Measurements from ENCODE around the gene PLXNB2.
"Not testable (repeated sequence)": the region's sequence is repeated elsewhere in the genome, so short reads cannot be mapped to it uniquely, and the experiment has no call there.

The PLXNB2 gene

GRCh38 chr22:50326225-50326955, 18.9 kb upstream of the PLXNB2 start:
- no peak for DNase-seq

DNA sequence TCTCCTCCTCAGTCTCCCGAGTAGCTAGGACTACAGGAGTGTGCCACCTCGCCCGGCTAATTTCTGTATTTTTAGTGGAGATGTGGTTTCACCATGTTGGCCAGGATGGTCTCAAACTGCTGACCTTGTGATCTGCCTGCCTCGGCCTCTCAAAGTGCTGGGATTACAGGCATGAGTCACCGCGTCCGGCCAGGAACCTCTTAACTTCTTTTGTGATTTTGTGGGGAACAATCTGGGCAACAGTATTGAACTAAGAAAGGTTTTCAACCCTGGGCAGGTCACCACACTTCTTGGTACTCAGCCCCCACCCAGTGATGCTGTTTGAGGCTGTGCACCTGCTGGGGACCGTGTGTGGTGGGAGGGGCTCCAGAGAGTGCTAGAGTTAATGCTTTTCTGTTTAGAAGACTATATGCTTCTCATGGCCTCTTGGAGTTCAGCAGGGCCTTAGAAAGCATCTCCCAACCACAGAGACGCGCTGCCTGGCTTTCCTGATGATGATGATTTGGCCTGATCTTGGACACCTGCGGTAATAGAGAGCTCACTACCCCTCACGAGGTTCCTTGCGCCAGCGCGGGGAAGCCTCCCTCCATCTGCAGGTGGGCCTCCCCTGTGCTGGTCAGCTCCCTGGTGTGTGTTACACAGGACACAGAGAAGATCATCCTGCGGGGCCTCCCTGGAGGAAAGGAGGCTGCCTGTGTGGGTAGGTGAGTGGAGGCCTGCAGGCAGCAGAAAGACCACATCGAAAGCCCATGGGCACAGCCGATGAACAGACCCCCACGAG, 18.2 kb upstream of the PLXNB2 start:
- DNase-seq: no peak

DNA sequence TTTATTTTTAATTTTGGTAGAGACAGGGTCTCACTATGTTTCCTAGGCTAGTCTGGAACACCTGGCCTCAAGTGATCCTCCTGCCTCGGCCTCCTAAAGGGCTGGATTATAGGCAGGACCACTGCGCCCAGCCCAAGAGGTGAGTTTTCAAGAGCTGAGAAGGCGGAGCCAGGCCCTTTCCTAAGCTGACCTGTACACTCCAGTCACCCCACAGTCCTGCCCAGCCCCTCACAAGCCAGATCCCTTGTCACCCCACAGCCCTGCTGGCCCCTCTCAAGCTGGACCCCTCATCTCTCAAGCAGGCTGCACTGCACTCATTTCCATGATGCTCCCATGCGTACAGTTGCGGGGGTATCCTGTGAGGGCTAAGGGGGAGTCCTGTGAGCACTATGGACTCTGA, 16.5 kb upstream of the PLXNB2 start:
- DNase-seq: no peak

DNA sequence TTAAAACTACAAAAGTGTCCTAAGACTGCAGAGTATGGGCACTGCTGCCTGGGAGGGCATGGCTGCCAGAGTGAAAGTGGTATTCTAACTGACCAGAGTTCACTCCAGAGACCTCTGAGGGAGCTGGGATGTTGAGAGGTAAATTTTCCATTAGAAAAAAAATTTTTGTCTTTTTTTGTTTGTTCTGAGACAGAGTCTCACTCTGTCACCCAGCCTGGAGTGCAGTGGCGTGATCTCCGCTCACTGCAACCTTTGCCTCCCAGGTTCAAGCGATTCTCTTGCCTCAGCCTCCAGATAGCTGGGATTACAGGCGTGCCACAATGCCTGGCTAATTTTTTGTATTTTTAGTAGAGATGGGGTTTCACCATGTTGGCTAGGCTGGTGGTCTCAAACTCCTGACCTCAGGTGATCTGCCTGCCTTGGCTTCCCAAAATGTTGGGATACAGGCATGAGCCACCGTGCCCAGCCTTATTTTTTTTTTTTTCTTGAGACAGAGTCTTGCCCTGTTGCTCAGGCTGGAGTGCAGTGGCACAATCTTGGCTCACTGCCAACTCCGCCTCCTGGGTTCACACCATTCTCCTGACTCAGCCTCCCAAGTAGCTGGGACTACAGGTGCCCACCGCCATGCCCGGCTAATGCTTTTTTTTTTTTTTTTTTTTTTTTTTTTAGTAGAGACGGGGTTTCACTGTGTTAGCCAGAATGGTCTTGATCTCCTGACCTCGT, 15.1 kb upstream of the PLXNB2 start:
- DNase-seq: not testable (repeated sequence)

GRCh38 chr22:50320671-50321325, 13.4 kb upstream of the PLXNB2 start:
- DNase-seq: no peak

GRCh38 chr22:50320116-50320515, 12.7 kb upstream of the PLXNB2 start:
- DNase-seq: no peak

DNA sequence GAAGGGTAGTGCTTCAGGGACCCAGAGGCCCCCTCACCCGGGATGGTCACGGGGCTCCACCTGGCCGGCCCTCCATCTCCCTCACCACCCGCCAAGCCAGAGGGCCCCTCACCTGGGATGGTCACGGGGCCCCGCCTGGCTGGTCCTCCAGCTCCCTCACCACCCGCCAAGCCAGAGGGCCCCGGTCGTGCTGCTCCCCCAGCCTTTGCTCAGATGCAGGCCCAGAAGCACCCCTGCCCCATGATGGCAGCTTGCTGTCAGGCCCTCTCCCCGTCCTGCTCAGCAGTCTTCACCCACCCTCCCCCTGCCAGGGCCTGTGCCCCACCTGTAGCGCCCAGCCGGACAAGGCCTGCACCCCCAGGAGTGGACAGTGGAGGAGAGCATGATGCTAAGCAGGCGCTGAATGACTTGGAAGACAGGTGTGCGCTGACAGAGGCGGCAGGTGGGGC, 12.1 kb upstream of the PLXNB2 start:
- DNase-seq: no peak

- no peak for DNase-seq
These were observed 11.4 kb upstream of the PLXNB2 start for GRCh38 chr22:50318698-50319411.

GRCh38 chr22:50318356-50318697, 10.9 kb upstream of the PLXNB2 start:
- no peak for DNase-seq

DNA sequence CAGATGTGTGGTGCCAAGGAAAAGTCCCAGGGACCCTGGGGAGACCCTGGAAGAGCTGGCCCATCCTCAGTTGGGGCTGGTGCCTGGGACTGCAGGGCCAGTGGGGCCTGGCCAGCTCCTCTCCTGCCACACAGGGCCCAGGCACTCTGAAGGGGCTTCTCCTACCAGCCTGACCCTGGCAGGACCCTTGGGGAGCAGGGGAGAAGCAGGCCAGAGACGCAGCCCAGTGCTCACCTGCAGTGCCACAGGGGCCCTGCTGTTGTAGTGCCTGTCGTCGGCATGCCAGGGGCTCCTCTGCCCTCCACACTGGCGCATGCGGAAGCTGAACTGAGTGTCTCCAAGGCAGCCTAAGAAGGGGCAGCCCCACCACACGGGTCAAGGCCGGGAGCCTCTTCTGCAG, 10.2 kb upstream of the PLXNB2 start:
- no peak for DNase-seq

- no peak for DNase-seq
These were observed 9.7 kb upstream of the PLXNB2 start for GRCh38 chr22:50317178-50317577.

DNA sequence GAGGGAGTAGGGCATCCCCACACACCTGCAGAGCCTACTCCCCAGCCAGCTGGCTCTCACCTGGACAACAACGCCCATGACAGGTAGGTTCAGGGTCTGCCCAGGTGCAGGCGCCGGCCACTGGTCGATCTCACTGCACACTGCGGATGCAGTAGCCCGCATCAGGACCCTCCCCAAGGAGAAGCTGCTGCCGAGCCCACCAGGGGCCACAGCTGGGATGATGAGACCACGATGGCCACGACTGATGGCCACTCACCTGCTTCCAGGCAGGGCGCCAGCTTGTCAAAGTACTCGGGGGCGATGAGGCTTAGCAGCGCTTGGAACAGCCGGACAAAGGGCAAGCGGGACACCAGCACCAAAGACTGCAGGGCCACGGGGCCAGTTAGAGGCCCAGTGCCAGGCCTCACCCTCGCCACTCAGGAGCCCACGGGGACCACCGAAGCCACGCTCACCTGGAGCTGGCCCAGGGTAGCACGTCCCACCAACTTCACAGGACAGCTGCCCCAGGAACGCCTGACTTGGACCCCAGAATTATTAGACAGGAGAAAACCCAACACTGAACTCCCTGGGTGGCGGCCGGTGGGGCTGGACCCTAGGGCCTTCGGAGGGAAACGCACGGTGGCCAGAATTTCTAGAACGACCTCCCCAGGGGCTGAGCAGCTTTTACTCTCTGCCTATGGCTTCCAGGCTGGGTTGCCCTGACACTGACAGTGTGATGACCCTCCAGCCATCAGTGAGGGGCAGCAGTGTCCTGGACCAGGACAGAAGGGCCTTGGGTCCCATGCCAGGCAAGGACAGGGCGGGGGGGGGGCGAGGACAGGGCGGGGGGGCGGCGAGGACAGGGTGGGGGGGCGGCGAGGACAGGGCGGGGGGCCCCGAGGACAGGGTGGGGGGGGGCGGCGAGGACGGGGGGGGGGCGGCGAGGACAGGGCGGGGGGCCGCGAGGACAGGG, 8.9 kb upstream of the PLXNB2 start:
- DNase-seq: no peak

- DNase-seq: no peak
These were observed 8.1 kb upstream of the PLXNB2 start for GRCh38 chr22:50315289-50316113.

- DNase-seq: no peak
These were observed 7.2 kb upstream of the PLXNB2 start for GRCh38 chr22:50314455-50315288.

GRCh38 chr22:50314081-50314454, 6.6 kb upstream of the PLXNB2 start:
- DNase-seq: no peak

DNA sequence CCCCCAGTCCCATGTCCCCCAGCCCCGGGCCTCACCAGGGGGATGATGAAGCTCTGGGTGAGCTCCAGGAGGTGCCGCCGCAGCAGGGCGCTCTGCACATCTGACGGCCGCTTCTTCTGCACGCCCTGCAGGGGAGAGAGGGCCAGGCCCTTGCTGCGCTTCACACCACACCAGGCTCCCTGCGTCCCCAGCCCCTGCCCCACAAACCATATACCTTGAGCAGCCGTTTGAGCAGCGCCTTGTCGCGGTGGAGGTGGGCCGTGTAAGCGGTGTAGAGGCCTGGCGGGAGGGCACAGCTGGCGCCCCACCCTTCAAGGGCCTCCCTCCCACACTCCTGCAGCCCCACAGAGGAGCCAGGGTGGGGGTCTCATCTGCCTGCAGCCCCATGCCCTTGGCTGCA, 6.2 kb upstream of the PLXNB2 start:
- DNase-seq: no peak

GRCh38 chr22:50313021-50313420, 5.6 kb upstream of the PLXNB2 start:
- DNase-seq: no peak

DNA sequence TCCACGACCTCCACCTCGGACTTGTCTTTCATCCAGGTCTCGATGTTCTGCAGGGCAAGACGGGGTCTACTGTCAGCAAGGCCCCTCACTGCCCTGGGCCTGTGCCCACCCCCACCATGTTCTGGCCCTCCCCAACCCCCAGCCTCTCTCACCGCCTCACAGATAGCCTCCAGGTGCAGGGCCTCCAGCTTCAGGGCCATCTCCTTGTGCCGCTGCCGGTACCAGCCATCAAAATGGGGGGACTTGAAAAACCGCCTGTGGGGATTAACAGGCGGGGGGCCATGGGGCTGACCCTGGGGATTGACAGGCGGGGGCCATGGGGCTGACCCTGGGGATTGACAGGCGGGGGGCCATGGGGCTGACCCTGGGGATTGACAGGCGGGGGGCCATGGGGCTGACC, 4.9 kb upstream of the PLXNB2 start:
- no peak for DNase-seq

DNA sequence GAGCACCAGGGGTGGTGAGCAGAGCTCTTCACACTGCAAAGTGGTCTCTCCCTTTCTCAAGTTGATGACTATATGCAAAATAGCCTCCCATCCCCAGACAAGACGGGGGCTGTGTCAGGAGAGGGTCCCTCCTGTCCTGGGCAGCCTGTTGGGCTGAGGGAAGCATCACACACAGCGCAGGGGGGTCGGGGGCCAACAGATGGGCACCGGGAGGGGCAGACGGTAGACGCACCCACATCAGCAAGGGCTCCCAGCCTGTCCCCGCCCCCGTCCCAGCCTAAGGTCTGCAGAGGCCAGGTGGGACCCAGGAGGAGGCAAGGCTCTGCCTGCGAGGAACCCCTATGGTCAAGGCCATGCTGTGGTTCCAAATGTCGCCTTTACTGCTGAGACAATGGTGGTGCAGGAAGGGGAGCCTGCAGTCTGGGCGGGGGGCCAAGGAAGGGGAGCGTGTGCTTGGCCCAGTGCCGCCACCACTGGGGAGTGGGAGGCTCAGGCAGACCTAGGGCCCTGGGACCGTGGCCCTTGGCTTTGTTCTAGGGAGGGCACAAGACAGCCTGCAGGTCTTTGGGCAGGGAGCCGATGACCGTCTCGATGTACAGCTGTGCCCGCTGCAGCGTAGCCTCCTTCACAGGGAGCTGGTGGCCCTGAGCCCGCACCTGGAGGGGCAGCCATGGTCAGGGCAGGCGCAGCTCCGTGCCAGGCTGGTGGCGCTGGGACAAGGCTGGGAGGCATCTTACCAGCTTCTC, 4.3 kb upstream of the PLXNB2 start:
- no peak for DNase-seq
